ENCODE measurements around the gene ASIP. TPM values are rescaled to one million over a fixed set of nuclear protein-coding genes. Genes with fewer than 3 reads are reported as not detected.

Gene ASIP
- total and polyA plus RNA-seq, 2 of the 13 experiments (the other 11 are each of a cell fraction or from before 2014, with no cell fraction given) = not detected

DNA sequence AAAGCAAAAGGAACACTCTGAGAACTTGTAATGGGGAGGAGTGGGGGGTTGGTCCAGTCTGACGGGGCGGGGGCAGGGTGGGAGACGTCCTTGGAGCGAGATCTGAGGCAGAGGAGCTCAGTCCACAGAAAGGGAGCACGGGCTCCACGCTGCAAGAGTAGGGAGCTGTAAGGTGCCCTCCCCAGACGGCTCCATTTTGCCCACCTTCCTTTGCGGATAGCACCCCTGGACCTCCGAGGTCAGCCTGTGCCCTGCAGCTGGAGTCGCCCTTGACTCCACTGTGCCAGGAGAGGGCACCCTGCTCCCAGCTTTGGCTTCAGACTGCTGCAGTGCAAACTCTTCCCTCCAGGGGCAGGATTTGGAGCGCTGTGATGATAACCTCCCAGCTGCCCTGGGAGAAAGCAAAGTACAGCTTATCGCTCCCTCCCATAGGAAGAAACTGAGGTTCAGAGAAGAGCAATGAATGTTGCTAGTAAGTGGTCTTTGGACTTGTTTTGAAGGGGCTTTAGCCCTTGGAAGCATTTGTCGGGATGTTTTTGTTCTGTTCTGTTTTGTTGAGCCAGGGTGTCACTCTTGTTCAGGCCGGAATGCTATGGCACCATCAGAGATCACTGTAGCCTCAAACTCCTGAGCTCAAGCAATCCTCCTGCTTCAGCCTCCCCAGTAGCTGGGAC lies 71.5 kb downstream of the ASIP start (continued):
- TF ChIP-seq, protein P1, sequence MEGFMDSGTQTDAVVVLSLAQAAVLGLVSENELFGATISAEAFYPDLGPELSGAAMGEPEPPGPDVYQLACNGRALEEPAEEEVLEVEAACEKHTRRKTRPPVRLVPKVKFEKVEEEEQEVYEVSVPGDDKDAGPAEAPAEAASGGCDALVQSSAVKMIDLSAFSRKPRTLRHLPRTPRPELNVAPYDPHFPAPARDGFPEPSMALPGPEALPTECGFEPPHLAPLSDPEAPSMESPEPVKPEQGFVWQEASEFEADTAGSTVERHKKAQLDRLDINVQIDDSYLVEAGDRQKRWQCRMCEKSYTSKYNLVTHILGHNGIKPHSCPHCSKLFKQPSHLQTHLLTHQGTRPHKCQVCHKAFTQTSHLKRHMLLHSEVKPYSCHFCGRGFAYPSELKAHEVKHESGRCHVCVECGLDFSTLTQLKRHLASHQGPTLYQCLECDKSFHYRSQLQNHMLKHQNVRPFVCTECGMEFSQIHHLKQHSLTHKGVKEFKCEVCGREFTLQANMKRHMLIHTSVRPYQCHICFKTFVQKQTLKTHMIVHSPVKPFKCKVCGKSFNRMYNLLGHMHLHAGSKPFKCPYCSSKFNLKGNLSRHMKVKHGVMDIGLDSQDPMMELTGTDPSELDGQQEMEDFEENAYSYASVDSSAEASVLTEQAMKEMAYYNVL (CRISPR knock-in tag; IDR thresholded peaks at IDR 0.05; ENCODE audit: borderline replicate concordance) = peak; percentile 75; the same call in 1 of the 2 replicates
- TF ChIP-seq, protein P2, sequence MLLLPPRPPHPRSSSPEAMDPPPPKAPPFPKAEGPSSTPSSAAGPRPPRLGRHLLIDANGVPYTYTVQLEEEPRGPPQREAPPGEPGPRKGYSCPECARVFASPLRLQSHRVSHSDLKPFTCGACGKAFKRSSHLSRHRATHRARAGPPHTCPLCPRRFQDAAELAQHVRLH (CRISPR knock-in tag; IDR thresholded peaks at IDR 0.05; ENCODE audit: borderline replicate concordance, low read depth) = peak; percentile 99
- TF ChIP-seq, protein P3, sequence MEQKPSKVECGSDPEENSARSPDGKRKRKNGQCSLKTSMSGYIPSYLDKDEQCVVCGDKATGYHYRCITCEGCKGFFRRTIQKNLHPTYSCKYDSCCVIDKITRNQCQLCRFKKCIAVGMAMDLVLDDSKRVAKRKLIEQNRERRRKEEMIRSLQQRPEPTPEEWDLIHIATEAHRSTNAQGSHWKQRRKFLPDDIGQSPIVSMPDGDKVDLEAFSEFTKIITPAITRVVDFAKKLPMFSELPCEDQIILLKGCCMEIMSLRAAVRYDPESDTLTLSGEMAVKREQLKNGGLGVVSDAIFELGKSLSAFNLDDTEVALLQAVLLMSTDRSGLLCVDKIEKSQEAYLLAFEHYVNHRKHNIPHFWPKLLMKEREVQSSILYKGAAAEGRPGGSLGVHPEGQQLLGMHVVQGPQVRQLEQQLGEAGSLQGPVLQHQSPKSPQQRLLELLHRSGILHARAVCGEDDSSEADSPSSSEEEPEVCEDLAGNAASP (CRISPR knock-in tag; IDR thresholded peaks at IDR 0.05; ENCODE audit: borderline replicate concordance) = peak; percentile 92; the same call in 1 of the 2 replicates
- no peak for TF ChIP-seq ZNF10 (CRISPR knock-in tag; IDR thresholded peaks at IDR 0.05; ENCODE audit: borderline replicate concordance, low read depth)
- TF ChIP-seq RFXAP (CRISPR knock-in tag; IDR thresholded peaks at IDR 0.05; ENCODE audit: borderline replicate concordance) = no peak; the same call in 1 of the 2 replicates
- TF ChIP-seq NR2F6 (IDR thresholded peaks at IDR 0.05) = peak; percentile 86
- TF ChIP-seq NR2F6 (CRISPR knock-in tag; IDR thresholded peaks at IDR 0.05) = peak; percentile 97
- TF ChIP-seq, protein P4, sequence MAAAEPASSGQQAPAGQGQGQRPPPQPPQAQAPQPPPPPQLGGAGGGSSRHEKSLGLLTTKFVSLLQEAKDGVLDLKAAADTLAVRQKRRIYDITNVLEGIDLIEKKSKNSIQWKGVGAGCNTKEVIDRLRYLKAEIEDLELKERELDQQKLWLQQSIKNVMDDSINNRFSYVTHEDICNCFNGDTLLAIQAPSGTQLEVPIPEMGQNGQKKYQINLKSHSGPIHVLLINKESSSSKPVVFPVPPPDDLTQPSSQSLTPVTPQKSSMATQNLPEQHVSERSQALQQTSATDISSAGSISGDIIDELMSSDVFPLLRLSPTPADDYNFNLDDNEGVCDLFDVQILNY (CRISPR knock-in tag; conservative IDR thresholded peaks at IDR 0.05) = 0 out of 2 replicates have a peak, but pooled peaks have one; percentile 60
- no peak for TF ChIP-seq TCF12 (IDR thresholded peaks at IDR 0.05)
- TF ChIP-seq TCF12 (CRISPR knock-in tag; IDR thresholded peaks at IDR 0.05) = no peak
- TF ChIP-seq ZNF530 (CRISPR knock-in tag; IDR thresholded peaks at IDR 0.05; ENCODE audit: low read depth) = no peak
- TF ChIP-seq TAF1 (CRISPR knock-in tag; IDR thresholded peaks at IDR 0.05) = peak; percentile 34; the same call in 1 of the 2 replicates
- peak; percentile 81 for TF ChIP-seq MXD4 (CRISPR knock-in tag; IDR thresholded peaks at IDR 0.05)
- no peak for TF ChIP-seq ZNF615 (CRISPR knock-in tag; IDR thresholded peaks at IDR 0.05; ENCODE audit: borderline replicate concordance)
- TF ChIP-seq REXO4 (CRISPR knock-in tag; IDR thresholded peaks at IDR 0.05; ENCODE audit: borderline replicate concordance) = no peak
- peak; percentile 86 for TF ChIP-seq ZEB1 (IDR thresholded peaks at IDR 0.05; ENCODE audit: insufficient replicate concordance, low read depth)
- TF ChIP-seq ZSCAN22 (CRISPR knock-in tag; IDR thresholded peaks at IDR 0.05) = no peak
- TF ChIP-seq ZNF724P (CRISPR knock-in tag; IDR thresholded peaks at IDR 0.05; ENCODE audit: borderline replicate concordance) = peak; percentile 80; the same call in 1 of the 2 replicates
- TF ChIP-seq, protein P5, sequence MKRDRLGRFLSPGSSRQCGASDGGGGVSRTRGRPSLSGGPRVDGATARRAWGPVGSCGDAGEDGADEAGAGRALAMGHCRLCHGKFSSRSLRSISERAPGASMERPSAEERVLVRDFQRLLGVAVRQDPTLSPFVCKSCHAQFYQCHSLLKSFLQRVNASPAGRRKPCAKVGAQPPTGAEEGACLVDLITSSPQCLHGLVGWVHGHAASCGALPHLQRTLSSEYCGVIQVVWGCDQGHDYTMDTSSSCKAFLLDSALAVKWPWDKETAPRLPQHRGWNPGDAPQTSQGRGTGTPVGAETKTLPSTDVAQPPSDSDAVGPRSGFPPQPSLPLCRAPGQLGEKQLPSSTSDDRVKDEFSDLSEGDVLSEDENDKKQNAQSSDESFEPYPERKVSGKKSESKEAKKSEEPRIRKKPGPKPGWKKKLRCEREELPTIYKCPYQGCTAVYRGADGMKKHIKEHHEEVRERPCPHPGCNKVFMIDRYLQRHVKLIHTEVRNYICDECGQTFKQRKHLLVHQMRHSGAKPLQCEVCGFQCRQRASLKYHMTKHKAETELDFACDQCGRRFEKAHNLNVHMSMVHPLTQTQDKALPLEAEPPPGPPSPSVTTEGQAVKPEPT (CRISPR knock-in tag; IDR thresholded peaks at IDR 0.05; ENCODE audit: low read depth) = peak; percentile 96
- TF ChIP-seq, protein P6, sequence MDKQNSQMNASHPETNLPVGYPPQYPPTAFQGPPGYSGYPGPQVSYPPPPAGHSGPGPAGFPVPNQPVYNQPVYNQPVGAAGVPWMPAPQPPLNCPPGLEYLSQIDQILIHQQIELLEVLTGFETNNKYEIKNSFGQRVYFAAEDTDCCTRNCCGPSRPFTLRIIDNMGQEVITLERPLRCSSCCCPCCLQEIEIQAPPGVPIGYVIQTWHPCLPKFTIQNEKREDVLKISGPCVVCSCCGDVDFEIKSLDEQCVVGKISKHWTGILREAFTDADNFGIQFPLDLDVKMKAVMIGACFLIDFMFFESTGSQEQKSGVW (CRISPR knock-in tag; IDR thresholded peaks at IDR 0.05; ENCODE audit: borderline replicate concordance) = no peak
- TF ChIP-seq, protein P7, sequence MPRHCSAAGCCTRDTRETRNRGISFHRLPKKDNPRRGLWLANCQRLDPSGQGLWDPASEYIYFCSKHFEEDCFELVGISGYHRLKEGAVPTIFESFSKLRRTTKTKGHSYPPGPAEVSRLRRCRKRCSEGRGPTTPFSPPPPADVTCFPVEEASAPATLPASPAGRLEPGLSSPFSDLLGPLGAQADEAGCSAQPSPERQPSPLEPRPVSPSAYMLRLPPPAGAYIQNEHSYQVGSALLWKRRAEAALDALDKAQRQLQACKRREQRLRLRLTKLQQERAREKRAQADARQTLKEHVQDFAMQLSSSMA (CRISPR knock-in tag; IDR thresholded peaks at IDR 0.05) = no peak; the same call in 1 of the 2 replicates

Measured in HepG2 (cell line).